ENCODE results near the gene ITFG1. TPM values are rescaled to one million over a fixed set of nuclear protein-coding genes. Genes with fewer than 3 reads are reported as not detected.
"Not testable (repeated sequence)": the region's sequence is repeated elsewhere in the genome, so short reads cannot be mapped to it uniquely, and the experiment has no call there.

The ITFG1 gene
- total RNA-seq, 3 donors from 2014 or later, result 20.1 to 24.1 (median 20.9) TPM

- H3K4me1 Mint-ChIP-seq (ENCODE audit: low read depth), result peaks cover 26% of the 10 kb centered on the region
- H3K4me3 Mint-ChIP-seq, result peak overlapping the region; percentile 88
- no peaks in the 10 kb centered on the region for H3K36me3 Mint-ChIP-seq (ENCODE audit: insufficient read depth)
- ATAC-seq (peak; percentile 53 to 61), DNase-seq (peak; percentile 71)
- peaks cover 29% of the 10 kb centered on the region for H3K27me3 Mint-ChIP-seq (ENCODE audit: low read depth)
- H3K9me3 Mint-ChIP-seq, result no peaks in the 10 kb centered on the region
These were observed 318.9 kb downstream of the ITFG1 start for GRCh38 chr16:47141773-47142485.

- H3K4me1 Mint-ChIP-seq (ENCODE audit: low read depth), result peaks cover 29% of the 10 kb centered on the region
- H3K4me3 Mint-ChIP-seq, result no peak overlapping the region
- H3K36me3 Mint-ChIP-seq (ENCODE audit: insufficient read depth), result no peaks in the 10 kb centered on the region
- no peaks in the 10 kb centered on the region for H3K9me3 Mint-ChIP-seq
- ATAC-seq, result no peak
- DNase-seq, result no peak
- peaks cover 27% of the 10 kb centered on the region for H3K27me3 Mint-ChIP-seq (ENCODE audit: low read depth)
These were observed 320.2 kb downstream of the ITFG1 start for GRCh38 chr16:47140686-47141085.

- H3K4me3 Mint-ChIP-seq, result no peak overlapping the region
- H3K27me3 Mint-ChIP-seq (ENCODE audit: low read depth), result peaks cover 20% of the 10 kb centered on the region
- H3K36me3 Mint-ChIP-seq (ENCODE audit: insufficient read depth), result no peaks in the 10 kb centered on the region
- DNase-seq (no peak), ATAC-seq (no peak)
- no peaks in the 10 kb centered on the region for H3K9me3 Mint-ChIP-seq
- peaks cover 29% of the 10 kb centered on the region for H3K4me1 Mint-ChIP-seq (ENCODE audit: low read depth)
These were observed 321.2 kb downstream of the ITFG1 start for GRCh38 chr16:47139561-47140185.

- not testable (repeated sequence) for DNase-seq; H3K4me3 Mint-ChIP-seq; H3K36me3 Mint-ChIP-seq (ENCODE audit: insufficient read depth); H3K9me3 Mint-ChIP-seq; ATAC-seq
- Mint-ChIP-seq H3K27me3 (ENCODE audit: low read depth) (peaks cover 16% of the 10 kb centered on the region), H3K4me1 (ENCODE audit: low read depth) (peaks cover 24% of the 10 kb centered on the region)
These were observed 322.9 kb downstream of the ITFG1 start for GRCh38 chr16:47137925-47138324.

GRCh38 chr16:47136099-47136842 is 324.6 kb downstream of the ITFG1 start:
- peaks cover 5% of the 10 kb centered on the region for H3K27me3 Mint-ChIP-seq (ENCODE audit: low read depth)
- H3K4me3 Mint-ChIP-seq, result no peak overlapping the region
- DNase-seq, result no peak
- peaks cover 14% of the 10 kb centered on the region for H3K4me1 Mint-ChIP-seq (ENCODE audit: low read depth)
- H3K9me3 Mint-ChIP-seq, result no peaks in the 10 kb centered on the region
- no peaks in the 10 kb centered on the region for H3K36me3 Mint-ChIP-seq (ENCODE audit: insufficient read depth)
- peak; percentile 51 to 76 for ATAC-seq

GRCh38 chr16:47134550-47134949 is 326.3 kb downstream of the ITFG1 start:
- H3K27me3 Mint-ChIP-seq (ENCODE audit: low read depth), result no peaks in the 10 kb centered on the region
- no peak for DNase-seq
- no peak for ATAC-seq
- no peak overlapping the region for H3K4me3 Mint-ChIP-seq
- H3K9me3 Mint-ChIP-seq, result no peaks in the 10 kb centered on the region
- H3K4me1 Mint-ChIP-seq (ENCODE audit: low read depth), result peaks cover 14% of the 10 kb centered on the region
- H3K36me3 Mint-ChIP-seq (ENCODE audit: insufficient read depth), result no peaks in the 10 kb centered on the region

GRCh38 chr16:47132308-47132707 is 328.6 kb downstream of the ITFG1 start:
- Mint-ChIP-seq H3K9me3 (no peaks in the 10 kb centered on the region), H3K27me3 (ENCODE audit: low read depth) (no peaks in the 10 kb centered on the region)
- DNase-seq, result no peak

GRCh38 chr16:47129755-47130435 is 331.0 kb downstream of the ITFG1 start:
- H3K36me3 Mint-ChIP-seq (ENCODE audit: insufficient read depth), result peaks cover 5% of the 10 kb centered on the region
- DNase-seq, result no peak
- no peak for ATAC-seq

More at GRCh38 chr16:47132308-47132707, 328.6 kb downstream of the ITFG1 start:
- no peak for ATAC-seq
- Mint-ChIP-seq H3K4me3 (no peak overlapping the region), H3K4me1 (ENCODE audit: low read depth) (peaks cover 10% of the 10 kb centered on the region), H3K36me3 (ENCODE audit: insufficient read depth) (peaks cover 3% of the 10 kb centered on the region)

GRCh38 chr16:47127541-47127940 is 333.3 kb downstream of the ITFG1 start:
- Mint-ChIP-seq H3K36me3 (ENCODE audit: insufficient read depth) (peaks cover 7% of the 10 kb centered on the region), H3K9me3 (no peaks in the 10 kb centered on the region), H3K27me3 (ENCODE audit: low read depth) (no peaks in the 10 kb centered on the region), H3K4me3 (no peak overlapping the region), H3K4me1 (ENCODE audit: low read depth) (peaks cover 4% of the 10 kb centered on the region)
- DNase-seq, result no peak
- ATAC-seq, result no peak

More at GRCh38 chr16:47129755-47130435, 331.0 kb downstream of the ITFG1 start:
- no peak overlapping the region for H3K4me3 Mint-ChIP-seq
- peaks cover 4% of the 10 kb centered on the region for H3K4me1 Mint-ChIP-seq (ENCODE audit: low read depth)
- H3K9me3 Mint-ChIP-seq, result no peaks in the 10 kb centered on the region
- H3K27me3 Mint-ChIP-seq (ENCODE audit: low read depth), result no peaks in the 10 kb centered on the region

GRCh38 chr16:47125757-47126156 is 335.1 kb downstream of the ITFG1 start:
- ATAC-seq (no peak), DNase-seq (no peak)
- Mint-ChIP-seq H3K4me3 (no peak overlapping the region), H3K27me3 (ENCODE audit: low read depth) (no peaks in the 10 kb centered on the region), H3K4me1 (ENCODE audit: low read depth) (peaks cover 4% of the 10 kb centered on the region), H3K9me3 (no peaks in the 10 kb centered on the region), H3K36me3 (ENCODE audit: insufficient read depth) (peaks cover 12% of the 10 kb centered on the region)

- ATAC-seq (peak in 1 of 2 donors; percentile 46), DNase-seq (no peak)
- Mint-ChIP-seq H3K4me3 (no peak overlapping the region), H3K9me3 (no peaks in the 10 kb centered on the region), H3K4me1 (ENCODE audit: low read depth) (peaks cover 16% of the 10 kb centered on the region), H3K36me3 (ENCODE audit: insufficient read depth) (peaks cover 5% of the 10 kb centered on the region), H3K27me3 (ENCODE audit: low read depth) (no peaks in the 10 kb centered on the region)
These were observed 347.7 kb downstream of the ITFG1 start for GRCh38 chr16:47113130-47113529.

GRCh38 chr16:47110939-47111338 is 349.9 kb downstream of the ITFG1 start:
- ATAC-seq (no peak), DNase-seq (no peak)
- Mint-ChIP-seq H3K4me1 (ENCODE audit: low read depth) (peaks cover 16% of the 10 kb centered on the region), H3K9me3 (no peaks in the 10 kb centered on the region), H3K4me3 (no peak overlapping the region), H3K27me3 (ENCODE audit: low read depth) (no peaks in the 10 kb centered on the region), H3K36me3 (ENCODE audit: insufficient read depth) (peaks cover 9% of the 10 kb centered on the region)

GRCh38 chr16:47109361-47109760 is 351.5 kb downstream of the ITFG1 start:
- no peak overlapping the region for H3K4me3 Mint-ChIP-seq
- ATAC-seq (no peak), DNase-seq (no peak)
- peaks cover 11% of the 10 kb centered on the region for H3K36me3 Mint-ChIP-seq (ENCODE audit: insufficient read depth)
- H3K4me1 Mint-ChIP-seq (ENCODE audit: low read depth), result peaks cover 9% of the 10 kb centered on the region
- no peaks in the 10 kb centered on the region for H3K9me3 Mint-ChIP-seq
- H3K27me3 Mint-ChIP-seq (ENCODE audit: low read depth), result no peaks in the 10 kb centered on the region
